NCI-H1092 (cell line): ENCODE measurements around the gene COG2.
"Not testable (repeated sequence)": the region's sequence is repeated elsewhere in the genome, so short reads cannot be mapped to it uniquely, and the experiment has no call there.

Experiments
- DNase-seq: peaks from one replicate; lab custom pipeline; 2025; lab: John Stamatoyannopoulos, UW

The COG2 gene

GRCh38 chr1:230642263-230642959 is at the start of gene COG2:
COG2 (plus strand) TSS chr1:230642481; CDS start chr1:230642607, 126 bp downstream.
- peak; percentile 97 for DNase-seq

DNA sequence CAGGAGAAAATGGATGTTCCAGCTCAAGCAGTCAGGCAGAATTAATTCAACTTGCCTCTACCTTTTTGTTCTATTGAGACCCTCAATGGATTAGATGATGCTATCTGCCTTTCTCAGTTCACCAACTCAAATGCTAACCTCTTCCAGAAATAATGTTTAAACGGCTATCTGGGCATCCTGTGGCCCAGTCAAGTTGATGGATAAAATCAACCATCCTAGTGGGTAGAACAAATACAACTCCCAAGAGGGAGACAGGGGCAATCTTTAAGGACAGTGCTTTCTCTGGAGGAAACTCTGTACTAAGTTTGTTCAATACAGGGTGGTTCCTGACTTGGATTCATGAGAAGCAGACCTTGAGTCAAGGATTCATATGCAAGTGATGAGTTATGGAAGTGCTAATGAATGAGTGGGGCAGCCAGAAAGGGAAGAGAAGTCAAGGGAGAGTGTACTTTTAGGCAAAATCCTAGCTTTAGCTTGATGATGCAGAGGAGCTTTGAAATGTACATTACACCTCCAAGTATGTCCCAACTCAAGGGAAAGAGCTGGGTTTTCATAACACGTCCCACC is 49.4 kb upstream of the COG2 start:
- no peak for DNase-seq

- DNase-seq: no peak
These were observed 48.0 kb upstream of the COG2 start for GRCh38 chr1:230594214-230594773.

GRCh38 chr1:230595181-230595580 is 47.1 kb upstream of the COG2 start:
- no peak for DNase-seq

DNA sequence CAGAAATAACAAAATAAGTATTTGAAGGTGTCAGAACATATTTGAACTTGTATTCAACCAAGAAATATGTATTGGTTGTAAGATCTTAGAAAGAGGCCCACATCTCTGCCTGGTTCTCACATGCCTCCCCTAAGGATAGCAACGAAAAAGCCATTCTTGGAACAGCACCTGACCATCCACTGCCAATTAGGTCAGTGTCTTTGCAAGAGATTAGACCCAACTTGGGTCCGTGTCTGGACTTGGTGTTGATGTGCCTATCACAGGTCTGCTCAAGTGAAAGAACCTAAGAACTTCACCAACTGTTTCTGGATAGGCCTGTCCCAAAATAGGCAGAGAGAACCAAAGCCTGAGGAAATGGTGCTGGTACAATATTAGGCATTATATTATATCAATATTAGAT is 46.0 kb upstream of the COG2 start:
- DNase-seq: no peak

GRCh38 chr1:230598745-230599144 is 43.5 kb upstream of the COG2 start:
- no peak for DNase-seq

DNA sequence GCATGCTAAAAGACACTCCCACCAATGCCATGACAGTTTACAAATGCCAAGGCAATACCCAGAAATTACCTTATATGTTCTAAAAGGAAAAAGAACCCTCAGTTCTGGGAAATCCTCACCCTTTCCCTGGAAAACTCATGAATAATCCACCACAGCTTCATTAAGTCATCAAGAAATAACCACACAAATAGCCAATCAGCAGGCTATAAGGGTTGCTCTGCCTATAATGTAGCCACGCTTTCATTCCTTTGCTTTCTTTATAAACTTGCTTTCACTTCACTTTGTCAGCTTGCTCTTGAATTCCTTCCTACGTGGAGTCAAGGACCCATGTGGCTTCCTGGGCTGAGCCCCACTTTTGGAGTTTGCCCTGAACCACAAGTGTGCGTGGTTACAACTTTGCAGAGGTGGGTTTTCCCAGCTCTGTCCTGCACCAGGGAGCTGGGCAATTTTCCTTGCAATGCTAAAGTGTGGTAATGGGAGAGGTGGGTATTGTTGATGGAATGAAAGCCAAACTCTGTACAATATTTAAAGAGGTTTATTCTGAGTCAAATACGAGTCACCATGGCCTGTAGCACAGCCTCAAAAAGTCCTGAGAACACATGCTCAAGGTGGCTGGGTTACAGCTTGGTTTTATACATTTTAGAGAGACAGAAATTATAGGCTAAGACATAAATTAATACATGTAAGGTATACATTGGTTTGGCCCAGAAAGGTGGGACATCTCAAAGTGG is 42.2 kb upstream of the COG2 start:
- no peak for DNase-seq

GRCh38 chr1:230600657-230601400 is 41.5 kb upstream of the COG2 start:
- DNase-seq: not testable (repeated sequence)

DNA sequence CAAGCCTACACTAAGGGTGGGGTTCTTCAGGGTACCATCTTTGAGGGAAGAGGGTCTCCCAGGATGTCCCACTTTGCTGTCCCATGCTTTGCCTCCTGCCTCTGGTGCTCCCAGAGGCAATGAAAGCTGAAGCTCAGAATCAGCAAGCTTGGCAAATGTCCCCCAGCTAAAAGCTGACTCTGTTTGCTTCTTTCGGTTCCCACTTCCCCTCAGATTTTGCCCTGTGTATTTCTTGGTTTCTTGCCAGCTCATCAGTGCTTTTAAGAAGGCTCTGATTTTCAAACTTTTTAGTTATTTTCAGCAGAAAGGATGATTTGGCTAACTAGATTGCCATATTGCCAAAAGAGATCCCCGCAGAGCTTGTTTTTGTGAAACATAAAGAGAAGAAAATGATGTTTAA is 33.1 kb upstream of the COG2 start:
- no peak for DNase-seq

DNA sequence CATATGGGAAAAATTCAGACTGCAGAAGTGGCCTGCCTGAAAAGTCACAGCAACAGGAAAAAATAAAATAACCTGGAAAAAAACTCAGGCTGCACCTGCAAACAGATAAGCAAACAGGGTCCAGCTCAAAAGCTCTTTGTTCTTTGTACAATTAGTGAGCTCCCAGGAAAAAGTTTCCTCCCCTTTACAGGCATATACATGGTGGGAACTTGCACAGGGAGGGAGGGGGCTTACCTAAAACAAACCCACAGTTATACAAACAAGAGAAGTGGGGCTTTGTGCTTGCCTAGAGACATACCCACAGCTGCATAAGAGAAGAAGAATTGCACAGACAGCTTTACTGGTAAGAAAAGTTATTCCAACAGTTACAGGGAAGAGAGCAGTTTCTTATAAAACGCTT is 31.7 kb upstream of the COG2 start:
- no peak for DNase-seq

DNA sequence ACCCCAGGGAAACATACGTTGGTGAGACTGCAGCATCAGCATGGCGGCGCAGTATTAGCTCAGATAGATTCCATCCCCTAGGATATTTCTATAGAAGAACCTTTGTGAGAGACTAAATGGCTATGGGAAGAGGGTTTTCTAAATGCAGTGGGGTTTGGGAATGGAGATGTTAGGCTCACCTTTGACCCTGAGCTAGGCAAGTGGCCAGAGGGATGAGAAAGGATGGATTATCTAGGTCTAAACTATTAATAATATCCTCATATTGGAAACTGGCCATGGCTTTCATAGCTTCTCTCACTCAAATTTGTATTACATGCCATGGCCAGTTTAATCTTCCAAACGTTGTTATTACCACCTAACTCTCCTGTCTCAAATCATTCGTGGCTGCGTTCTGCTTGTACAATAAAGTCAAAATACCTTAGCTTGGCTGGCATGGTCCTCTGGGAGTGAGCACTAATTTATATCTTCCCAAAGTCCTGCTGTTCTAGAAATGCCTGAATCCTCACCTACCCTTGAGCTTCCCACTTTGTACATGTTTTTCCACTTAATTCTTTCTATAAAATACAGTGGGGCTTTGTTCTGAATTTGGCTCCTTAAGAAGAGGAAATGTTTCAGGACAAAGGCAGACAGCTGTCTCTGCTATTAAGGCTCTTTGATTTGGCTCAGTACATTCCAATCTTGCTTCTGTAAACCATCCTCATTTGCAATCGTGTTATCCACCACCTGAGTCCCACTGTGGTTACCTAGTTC is 31.0 kb upstream of the COG2 start:
- no peak for DNase-seq

DNA sequence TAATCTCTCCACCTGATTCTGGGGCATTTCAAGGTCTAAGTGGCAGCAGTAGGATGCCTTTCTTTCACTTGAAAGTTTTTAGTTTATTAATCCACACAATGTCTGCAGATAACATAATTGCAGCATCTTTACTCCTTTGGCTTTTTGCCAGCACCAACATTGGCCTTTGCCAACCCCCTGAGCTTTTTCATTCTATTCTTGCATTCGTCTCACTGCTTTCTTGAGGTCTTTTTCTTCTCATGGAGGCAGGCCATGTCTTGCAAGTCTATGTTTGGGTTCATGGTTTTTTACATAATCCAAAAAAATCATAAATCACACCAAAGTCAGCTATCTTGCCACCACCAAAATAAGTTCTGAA is 30.4 kb upstream of the COG2 start:
- DNase-seq: no peak

- DNase-seq: no peak
These were observed 29.6 kb upstream of the COG2 start for GRCh38 chr1:230612651-230613050.

- no peak for DNase-seq
These were observed 28.2 kb upstream of the COG2 start for GRCh38 chr1:230614121-230614520.

- DNase-seq: no peak
These were observed 23.7 kb upstream of the COG2 start for GRCh38 chr1:230618537-230618936.

DNA sequence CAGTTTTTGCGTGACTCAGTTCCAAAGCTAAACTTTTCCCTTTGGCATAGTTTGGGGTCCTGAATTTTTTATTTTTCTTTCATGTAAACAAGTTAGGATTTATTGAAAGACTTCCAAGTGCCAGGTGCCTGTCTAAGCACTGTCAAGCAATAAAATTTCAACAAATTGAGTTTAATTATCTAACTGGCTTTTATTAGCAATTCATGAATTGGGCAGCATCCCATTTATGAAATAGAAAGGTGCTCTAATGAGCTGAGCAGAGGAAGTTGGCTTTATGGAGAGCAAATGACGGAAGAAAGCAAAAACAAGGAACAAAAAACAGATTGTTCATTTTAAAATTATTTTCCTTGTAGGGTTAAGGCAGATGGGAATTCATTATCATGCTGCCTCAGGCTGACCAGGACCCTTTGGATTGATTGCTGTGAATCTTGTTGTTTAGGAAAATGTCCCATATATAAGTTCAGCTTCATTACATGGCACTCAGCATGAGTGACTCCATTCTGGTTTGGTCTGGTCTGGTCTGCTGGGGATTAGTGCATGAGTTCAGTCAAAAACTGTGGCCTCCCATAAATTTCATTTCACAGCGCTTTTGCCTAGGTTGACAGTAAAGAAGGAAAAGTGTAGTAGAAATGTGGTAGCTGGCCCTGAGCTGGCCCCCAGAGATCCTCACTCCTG is 21.5 kb upstream of the COG2 start:
- DNase-seq: no peak

GRCh38 chr1:230621324-230622030 is 20.8 kb upstream of the COG2 start:
- DNase-seq: no peak

GRCh38 chr1:230622151-230622550 is 20.1 kb upstream of the COG2 start:
- no peak for DNase-seq

- no peak for DNase-seq
These were observed 18.1 kb upstream of the COG2 start for GRCh38 chr1:230624097-230624713.

DNA sequence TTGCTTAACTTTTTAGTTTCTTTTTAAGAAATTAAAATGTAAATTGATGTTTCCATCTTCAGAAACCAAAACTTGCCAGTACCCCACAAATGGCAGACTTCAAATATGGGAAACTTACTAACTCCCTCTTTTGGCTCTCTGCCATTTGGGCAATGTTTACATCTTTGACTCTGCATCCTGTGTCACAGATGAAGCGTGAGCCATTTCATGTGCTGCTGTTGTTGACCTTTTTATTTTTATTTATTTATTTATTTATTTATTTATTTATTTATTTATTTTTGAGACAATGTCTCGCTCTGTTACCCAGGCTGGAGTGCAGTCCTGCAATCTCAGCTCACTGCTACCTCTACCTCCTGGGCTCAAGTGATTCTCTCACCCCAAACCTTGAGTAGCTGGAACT is 16.0 kb upstream of the COG2 start:
- DNase-seq: no peak
